Sigmoid colon (tissue), 4 donors: ENCODE data around the gene CBY3.
"Not testable (repeated sequence)": the region's sequence is repeated elsewhere in the genome, so short reads cannot be mapped to it uniquely, and the experiment has no call there.

ENCODE experiments used
- EP300 ChIP-seq, 4 donors: sonication (generic); formaldehyde crosslinking; IDR thresholded peaks; one replicate each; pipeline ENCODE4 v1.6.1; 2017; ENCODE audit warnings: antibody characterized with exemption in 4 of 4
- POLR2AphosphoS5 ChIP-seq, 4 donors: sonication (generic); formaldehyde crosslinking; IDR thresholded peaks; one replicate each; pipeline ENCODE4 v1.6.1; 2017; ENCODE audit warnings: antibody characterized with exemption in 4 of 4
- TF ChIP-seq, protein P1 (sequence below), 4 experiments: fragments of 450-650 bp in 3 of 4; fragments of 200-600 bp in 1 of 4; IDR thresholded peaks; one replicate each; pipeline ENCODE4 v1.5.1; 2016 to 2019; ENCODE audit warnings: antibody characterized with exemption in 4 of 4, mild to moderate bottlenecking in 3 of 4, moderate library complexity in 2 of 4

DNA sequence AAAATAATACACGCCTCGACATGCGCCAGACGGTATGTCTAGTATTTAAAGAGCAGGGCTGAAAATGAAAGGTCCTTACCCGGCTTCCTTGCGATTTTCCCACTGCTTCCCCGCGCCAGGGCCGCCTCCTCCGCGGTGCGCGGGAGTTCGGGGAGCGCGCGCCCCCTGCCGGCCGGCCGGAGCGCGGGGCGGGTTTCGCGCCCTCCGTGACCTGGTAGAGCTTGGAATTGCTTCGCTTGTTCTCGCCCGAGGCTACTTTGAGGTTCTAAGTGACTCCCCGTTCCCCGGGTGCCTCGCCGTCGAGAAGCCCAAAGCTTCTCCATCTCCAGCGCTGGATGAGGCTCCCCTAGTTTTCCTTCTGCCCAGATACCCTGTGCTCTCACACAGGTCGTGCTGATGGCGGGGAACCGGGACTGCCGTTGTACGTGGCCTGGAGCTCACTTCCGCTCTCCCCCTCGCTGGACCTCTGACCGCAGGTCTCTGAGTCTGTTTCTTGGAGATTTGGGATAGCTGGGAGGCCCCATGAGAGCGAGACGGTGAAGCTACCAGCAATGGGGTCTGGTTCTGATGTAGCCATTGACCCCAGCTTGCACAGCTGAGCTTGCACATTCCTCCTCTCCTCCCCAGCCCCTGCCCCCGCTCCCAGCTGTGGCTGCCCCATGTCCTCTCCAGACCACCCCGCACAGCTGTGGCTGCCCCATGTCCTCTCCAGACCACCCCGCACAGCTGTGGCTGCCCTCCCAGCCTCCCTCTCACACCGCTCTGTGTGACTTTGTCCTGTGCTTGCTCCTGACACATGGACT is 46.3 kb downstream of the CBY3 start:
- TF ChIP-seq, protein P1, sequence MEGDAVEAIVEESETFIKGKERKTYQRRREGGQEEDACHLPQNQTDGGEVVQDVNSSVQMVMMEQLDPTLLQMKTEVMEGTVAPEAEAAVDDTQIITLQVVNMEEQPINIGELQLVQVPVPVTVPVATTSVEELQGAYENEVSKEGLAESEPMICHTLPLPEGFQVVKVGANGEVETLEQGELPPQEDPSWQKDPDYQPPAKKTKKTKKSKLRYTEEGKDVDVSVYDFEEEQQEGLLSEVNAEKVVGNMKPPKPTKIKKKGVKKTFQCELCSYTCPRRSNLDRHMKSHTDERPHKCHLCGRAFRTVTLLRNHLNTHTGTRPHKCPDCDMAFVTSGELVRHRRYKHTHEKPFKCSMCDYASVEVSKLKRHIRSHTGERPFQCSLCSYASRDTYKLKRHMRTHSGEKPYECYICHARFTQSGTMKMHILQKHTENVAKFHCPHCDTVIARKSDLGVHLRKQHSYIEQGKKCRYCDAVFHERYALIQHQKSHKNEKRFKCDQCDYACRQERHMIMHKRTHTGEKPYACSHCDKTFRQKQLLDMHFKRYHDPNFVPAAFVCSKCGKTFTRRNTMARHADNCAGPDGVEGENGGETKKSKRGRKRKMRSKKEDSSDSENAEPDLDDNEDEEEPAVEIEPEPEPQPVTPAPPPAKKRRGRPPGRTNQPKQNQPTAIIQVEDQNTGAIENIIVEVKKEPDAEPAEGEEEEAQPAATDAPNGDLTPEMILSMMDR (IDR thresholded peaks at IDR 0.05) = not testable (repeated sequence)
- not testable (repeated sequence) for TF ChIP-seq EP300, POLR2AphosphoS5 (IDR thresholded peaks at IDR 0.05)
